ENCODE data around the gene PRDM2. TPM values are rescaled to one million over a fixed set of nuclear protein-coding genes. Genes with fewer than 3 reads are reported as not detected.
A peak's percentile ranks its signal among the peaks of the same experiment; 100 is the strongest.

Gene PRDM2
- total RNA-seq, 1 experiment from 2014 or later = 64.2 TPM

DNA sequence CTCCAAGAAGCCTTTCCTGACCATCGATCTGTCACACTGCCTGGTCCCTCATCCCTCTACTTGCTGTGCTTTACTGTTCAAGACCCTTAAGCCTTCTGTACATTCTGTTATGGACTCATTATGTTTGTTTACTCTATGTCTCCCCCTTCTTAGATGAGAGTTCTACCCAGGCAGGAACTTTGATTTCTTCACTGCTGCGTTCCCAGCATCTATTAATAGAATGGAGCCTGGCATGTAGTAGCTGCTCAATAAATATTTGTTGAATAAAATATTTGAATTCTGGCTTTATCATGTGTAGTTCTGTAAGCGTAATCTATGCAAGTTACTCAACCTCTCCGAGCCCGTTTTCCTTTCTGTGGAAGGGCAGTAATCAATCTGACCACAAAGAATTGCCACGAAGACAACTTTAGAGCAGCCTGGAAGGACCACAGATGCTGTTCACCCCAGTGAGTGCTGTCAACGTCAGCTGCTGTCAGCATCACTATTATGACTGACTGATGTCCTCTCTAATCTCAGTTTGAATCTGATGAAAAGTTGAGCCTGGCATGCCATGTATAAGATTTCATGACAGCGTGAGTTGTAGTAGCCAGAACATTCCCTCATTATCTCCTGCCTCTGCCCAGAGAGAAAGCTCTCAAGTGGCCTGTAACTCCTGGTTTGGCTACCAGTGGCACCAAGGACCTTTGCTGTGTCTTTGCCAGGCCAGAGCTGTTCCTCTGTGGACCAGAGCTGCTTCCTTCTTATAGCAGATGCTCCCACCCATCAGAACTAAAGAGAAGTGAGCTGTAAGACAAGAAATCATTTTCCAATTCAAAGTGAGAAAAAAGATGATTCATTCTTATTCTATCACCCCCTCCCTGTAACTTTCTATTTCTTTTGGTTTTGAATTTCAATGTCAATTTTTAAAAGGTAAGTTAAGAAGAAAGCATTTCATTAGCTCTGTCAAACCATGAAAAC lies 94.5 kb downstream of the PRDM2 start:
- no TSS peak for BruUV-seq (replicated peaks)
- DNase-seq (ENCODE audit: low spot score) = no peak
- TF ChIP-seq, protein P1, sequence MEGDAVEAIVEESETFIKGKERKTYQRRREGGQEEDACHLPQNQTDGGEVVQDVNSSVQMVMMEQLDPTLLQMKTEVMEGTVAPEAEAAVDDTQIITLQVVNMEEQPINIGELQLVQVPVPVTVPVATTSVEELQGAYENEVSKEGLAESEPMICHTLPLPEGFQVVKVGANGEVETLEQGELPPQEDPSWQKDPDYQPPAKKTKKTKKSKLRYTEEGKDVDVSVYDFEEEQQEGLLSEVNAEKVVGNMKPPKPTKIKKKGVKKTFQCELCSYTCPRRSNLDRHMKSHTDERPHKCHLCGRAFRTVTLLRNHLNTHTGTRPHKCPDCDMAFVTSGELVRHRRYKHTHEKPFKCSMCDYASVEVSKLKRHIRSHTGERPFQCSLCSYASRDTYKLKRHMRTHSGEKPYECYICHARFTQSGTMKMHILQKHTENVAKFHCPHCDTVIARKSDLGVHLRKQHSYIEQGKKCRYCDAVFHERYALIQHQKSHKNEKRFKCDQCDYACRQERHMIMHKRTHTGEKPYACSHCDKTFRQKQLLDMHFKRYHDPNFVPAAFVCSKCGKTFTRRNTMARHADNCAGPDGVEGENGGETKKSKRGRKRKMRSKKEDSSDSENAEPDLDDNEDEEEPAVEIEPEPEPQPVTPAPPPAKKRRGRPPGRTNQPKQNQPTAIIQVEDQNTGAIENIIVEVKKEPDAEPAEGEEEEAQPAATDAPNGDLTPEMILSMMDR (conservative IDR thresholded peaks at IDR 0.05; ENCODE audit: low read depth, low read length) = no peak
- TF ChIP-seq EZH2 (IDR thresholded peaks at IDR 0.05; ENCODE audit: borderline replicate concordance, low read depth, low read length, poor library complexity, severe bottlenecking) = no peak
- H3K4me3 ChIP-seq (ENCODE audit: low read depth, low read length, poor library complexity, severe bottlenecking) = no peak overlapping the region
- intact Hi-C loops (cut with micrococcal nuclease; ENCODE audit: unreplicated experiment) = no loop called here
- no peaks in the 10 kb centered on the region for H3K9me3 ChIP-seq (ENCODE audit: low read depth, low read length, poor library complexity, severe bottlenecking)
- H3K36me3 ChIP-seq (ENCODE audit: insufficient read depth, low read length, poor library complexity, severe bottlenecking) = no peaks in the 10 kb centered on the region
- ChIA-PET POLR2A (ENCODE audit: low non-redundant PET) (no interaction called here), CTCF (no interaction called here)
- no peaks in the 10 kb centered on the region for H3K27me3 ChIP-seq (replicated peaks; ENCODE audit: insufficient read depth, low read depth, low read length, poor library complexity)
- H3K27ac ChIP-seq (ENCODE audit: low read depth, low read length, poor library complexity, severe bottlenecking) = no peak overlapping the region
- peaks cover 9% of the 10 kb centered on the region for H3K4me1 ChIP-seq (ENCODE audit: insufficient read depth, low read length, poor library complexity, severe bottlenecking)

GRCh38 chr1:13797397-13797796 lies 97.4 kb downstream of the PRDM2 start:
- ChIA-PET POLR2A (ENCODE audit: low non-redundant PET) (no interaction called here), CTCF (no interaction called here)
- peak; percentile 45 for DNase-seq (ENCODE audit: low spot score)
- Histone ChIP-seq H3K27ac (ENCODE audit: low read depth, low read length, poor library complexity, severe bottlenecking) (no peak overlapping the region), H3K36me3 (ENCODE audit: insufficient read depth, low read length, poor library complexity, severe bottlenecking) (no peaks in the 10 kb centered on the region), H3K4me1 (ENCODE audit: insufficient read depth, low read length, poor library complexity, severe bottlenecking) (peaks cover 29% of the 10 kb centered on the region), H3K4me3 (ENCODE audit: low read depth, low read length, poor library complexity, severe bottlenecking) (no peak overlapping the region), H3K27me3 (replicated peaks; ENCODE audit: insufficient read depth, low read depth, low read length, poor library complexity) (no peaks in the 10 kb centered on the region), H3K9me3 (ENCODE audit: low read depth, low read length, poor library complexity, severe bottlenecking) (no peaks in the 10 kb centered on the region)
- no TSS peak for BruUV-seq (replicated peaks)
- no peak for TF ChIP-seq EZH2 (IDR thresholded peaks at IDR 0.05; ENCODE audit: borderline replicate concordance, low read depth, low read length, poor library complexity, severe bottlenecking)
- TF ChIP-seq, protein P1 (conservative IDR thresholded peaks at IDR 0.05; ENCODE audit: low read depth, low read length) = no peak
- intact Hi-C loops (cut with micrococcal nuclease; ENCODE audit: unreplicated experiment) = no loop called here

GRCh38 chr1:13798120-13798519 lies 98.1 kb downstream of the PRDM2 start:
- TF ChIP-seq, protein P1 (conservative IDR thresholded peaks at IDR 0.05; ENCODE audit: low read depth, low read length) = no peak
- no peak for TF ChIP-seq EZH2 (IDR thresholded peaks at IDR 0.05; ENCODE audit: borderline replicate concordance, low read depth, low read length, poor library complexity, severe bottlenecking)
- POLR2A ChIA-PET (ENCODE audit: low non-redundant PET) = no interaction called here
- Histone ChIP-seq H3K4me1 (ENCODE audit: insufficient read depth, low read length, poor library complexity, severe bottlenecking) (peaks cover 29% of the 10 kb centered on the region), H3K36me3 (ENCODE audit: insufficient read depth, low read length, poor library complexity, severe bottlenecking) (no peaks in the 10 kb centered on the region), H3K27me3 (replicated peaks; ENCODE audit: insufficient read depth, low read depth, low read length, poor library complexity) (no peaks in the 10 kb centered on the region), H3K9me3 (ENCODE audit: low read depth, low read length, poor library complexity, severe bottlenecking) (no peaks in the 10 kb centered on the region), H3K4me3 (ENCODE audit: low read depth, low read length, poor library complexity, severe bottlenecking) (no peak overlapping the region), H3K27ac (ENCODE audit: low read depth, low read length, poor library complexity, severe bottlenecking) (no peak overlapping the region)
- CTCF ChIA-PET = no interaction called here
- intact Hi-C loops (cut with micrococcal nuclease; ENCODE audit: unreplicated experiment) = no loop called here
- BruUV-seq (replicated peaks) = no TSS peak
- no peak for DNase-seq (ENCODE audit: low spot score)
